ENCODE data around the gene PDXK.

The PDXK gene

DNA sequence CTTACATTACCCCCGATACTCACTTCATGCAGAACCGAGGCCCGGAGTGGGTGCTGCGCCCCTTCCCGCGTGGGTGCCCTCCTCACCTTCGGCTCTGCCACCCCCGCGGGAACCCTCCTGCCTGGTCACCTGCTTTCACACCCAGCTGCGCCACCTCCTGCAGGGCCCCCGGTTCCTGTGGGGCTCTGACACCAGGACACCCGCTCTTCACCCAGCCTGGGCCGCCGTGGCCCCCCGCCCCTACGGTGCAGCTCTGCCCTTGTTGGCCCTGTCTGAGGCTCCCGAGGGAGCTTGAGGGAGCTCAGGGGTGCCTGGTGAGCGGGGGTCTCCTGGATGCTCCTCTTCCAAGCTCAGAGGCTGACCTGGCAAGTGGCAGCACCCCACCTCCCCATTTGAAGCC is 89.4 kb downstream of the PDXK start:
- no peak for DNase-seq

DNA sequence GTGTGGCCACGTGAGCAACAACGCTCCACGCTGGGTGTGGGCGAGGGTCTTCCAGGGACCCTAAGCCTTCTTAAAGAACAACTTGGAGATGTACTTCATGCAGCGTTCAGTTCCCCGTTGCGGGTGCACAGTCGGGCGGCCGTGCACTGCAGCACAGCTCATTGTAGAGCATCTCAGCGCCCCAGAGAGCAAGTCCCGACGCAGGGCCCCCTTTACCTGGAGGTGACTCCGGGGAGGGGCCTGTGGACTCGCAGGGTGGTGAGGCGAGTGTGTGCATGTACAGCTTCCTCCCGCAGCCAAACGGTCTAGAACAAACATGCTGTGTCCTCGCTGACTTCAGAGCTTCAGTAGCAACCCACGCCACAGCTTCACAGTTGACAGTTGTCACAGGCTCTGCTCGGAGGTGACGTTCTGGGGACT is 89.9 kb downstream of the PDXK start:
- DNase-seq = no peak

DNA sequence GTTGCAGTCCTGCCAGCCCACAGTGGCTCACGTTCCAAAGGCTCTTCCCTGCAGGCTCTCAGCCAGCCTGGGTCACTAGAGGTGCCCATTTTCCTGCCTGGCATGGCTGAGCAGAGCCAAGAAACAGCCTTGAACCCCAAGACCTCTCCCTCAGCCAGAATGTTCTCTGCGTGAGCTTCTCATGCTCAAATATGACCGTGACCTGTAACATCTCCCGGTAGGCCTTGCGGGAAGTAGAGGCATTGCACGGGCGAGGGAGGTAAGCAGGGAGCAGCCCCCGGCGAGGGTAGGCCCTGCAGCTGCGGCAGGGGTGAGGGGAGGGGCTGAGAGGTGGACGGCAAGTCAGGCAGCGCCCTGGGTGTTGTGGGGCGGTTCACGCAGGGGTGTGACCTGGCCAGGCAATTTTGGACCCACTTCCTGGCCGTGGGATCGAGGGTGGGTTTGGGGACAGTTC is 90.4 kb downstream of the PDXK start:
- no peak for DNase-seq

DNA sequence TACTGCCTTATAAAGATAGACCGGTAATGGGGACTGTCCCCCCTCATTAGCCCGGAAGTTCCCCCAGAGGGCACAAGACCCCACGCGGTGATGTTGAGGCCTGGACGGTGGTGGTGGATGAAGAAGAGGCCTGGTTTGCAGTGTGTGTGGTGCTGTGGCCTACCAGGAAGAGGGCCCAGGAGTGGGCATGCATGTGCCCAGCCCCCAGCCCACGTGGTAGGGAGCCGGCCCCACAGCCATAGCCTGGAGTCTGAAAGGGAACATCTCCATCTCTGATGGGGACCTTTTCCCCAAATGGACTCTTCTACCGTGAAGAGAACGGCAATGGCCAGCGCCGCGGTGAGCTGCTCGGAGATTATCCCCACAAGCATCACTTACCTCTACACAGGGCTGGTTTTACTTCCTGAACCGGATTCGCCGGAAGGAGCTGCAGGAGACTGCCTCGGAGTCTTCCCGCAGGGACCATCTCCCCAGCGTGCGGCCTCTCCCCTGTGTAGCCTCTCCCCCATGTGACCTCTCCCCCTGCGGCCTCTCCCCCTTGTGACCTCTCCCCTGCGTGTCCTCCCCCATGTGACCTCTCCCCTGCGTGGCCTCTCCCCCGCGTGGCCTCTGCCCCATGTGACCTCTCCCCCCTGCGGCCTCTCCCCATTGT is 91.0 kb downstream of the PDXK start:
- DNase-seq = no peak

DNA sequence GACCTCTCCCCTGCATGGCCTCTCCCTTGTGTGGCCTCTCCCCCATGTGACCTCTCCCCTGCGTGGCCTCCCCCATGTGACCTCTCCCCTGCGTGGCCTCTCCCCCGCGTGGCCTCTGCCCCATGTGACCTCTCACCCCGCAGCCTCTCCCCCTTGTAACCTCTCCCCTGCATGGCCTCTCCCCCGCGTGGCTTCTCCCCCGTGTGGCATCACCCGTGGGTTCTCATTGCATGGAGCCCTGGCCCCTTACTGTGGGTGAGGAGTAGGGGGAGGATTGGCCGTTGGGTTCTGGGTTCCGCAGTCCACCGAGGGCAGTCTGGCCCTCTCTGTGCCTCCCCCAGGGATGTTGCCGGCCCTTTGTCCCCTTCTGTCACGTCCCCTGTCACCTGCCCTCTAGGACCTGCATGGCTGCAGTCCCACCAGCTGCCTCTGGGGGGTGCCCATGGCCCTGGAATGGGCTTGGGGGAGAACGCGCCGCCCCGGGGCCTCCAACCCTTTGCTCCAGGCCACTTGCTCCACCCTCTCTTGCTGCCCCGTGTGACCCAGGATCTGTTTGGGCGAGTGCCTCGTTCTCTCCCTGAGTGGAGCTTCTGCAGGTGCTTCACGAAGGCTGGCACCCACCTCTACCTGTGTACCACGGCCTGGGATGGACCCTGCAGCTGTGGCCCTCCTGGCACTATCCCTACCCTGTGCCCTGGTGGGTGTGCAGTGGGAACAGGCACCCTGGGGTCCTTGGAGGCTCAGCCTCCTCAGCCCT is 91.8 kb downstream of the PDXK start:
- DNase-seq = no peak

DNA sequence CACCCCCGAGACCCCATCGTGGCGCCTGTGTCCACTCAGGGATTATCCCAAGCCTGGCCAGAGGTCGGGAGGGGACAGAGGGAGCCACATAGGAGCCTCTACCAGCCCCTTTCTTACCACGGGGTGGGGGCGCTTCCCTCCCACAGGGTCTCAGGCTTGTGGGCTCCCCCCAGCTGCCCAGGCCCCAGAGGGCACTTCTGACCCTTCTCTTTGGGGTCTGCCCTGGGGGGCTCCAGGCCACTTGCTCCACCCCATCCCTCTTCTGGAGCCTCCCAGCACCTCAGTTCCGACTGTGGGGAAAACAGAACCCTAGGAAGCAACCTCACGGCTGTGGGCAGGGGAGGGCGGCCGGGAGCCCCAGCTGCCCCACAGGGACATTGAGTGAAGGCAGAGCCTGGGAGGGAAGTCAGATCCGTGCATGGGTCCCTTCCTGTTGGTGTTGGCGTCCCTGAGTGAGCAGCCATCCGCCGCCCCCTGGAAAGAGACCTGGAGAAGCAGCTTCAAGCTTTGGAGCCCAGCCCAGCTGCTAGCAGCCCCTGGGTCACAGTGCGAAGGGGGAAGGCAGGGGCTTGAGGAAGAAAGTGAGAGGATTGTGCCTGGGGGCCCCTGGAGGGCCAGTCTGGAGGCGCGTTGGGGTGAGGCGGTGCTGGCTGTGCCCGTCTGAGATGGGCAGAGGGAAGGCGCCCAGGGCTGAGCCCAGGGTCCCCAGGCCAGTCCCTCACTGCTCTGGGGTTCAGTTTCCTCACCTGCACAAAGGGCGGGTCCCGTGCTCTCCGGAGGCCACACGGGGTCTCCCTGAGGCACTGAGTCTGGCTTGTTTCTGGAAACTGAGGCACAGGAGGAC is 92.6 kb downstream of the PDXK start:
- DNase-seq = no peak
